Measurements from ENCODE around the gene RB1. TPM values are rescaled to one million over a fixed set of nuclear protein-coding genes. Genes with fewer than 3 reads are reported as not detected.

RB1 gene
- total RNA-seq, 2 donors from 2014 or later: 28.9 to 37.3 TPM

DNA sequence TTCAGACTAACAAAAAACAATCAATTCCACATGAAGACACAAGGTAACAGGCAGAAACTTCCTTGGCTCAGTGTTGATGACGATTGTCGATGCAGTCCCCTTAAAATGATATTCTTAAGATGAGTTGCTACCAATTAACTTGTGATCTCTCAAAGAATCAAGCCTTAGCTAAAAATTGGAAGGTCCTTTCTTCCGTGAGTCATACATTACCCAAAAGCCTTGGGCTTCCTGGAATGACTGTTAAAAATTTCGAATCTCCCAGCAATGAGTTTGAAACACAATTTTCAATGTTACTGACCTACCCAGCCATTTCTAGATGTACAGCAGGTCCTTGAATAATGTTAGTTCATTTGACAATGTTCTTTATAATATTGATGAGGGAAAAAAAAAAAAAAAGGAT lies 28.0 kb upstream of the RB1 start:
- no peak overlapping the region for H3K27ac Mint-ChIP-seq
- H3K36me3 Mint-ChIP-seq (ENCODE audit: low read depth): no peaks in the 10 kb centered on the region
- ATAC-seq (replicated peaks): peak; percentile 86

GRCh38 chr13:48278806-48279205 lies 24.7 kb upstream of the RB1 start:
- Mint-ChIP-seq H3K36me3 (ENCODE audit: low read depth) (no peaks in the 10 kb centered on the region), H3K9me3 (no peaks in the 10 kb centered on the region), H3K4me1 (peaks cover 12% of the 10 kb centered on the region), H3K27ac (no peak overlapping the region), H3K4me3 (no peak overlapping the region), H3K27me3 (no peaks in the 10 kb centered on the region)
- no peak for ATAC-seq (replicated peaks)

More for the DNA sequence above, 28.0 kb upstream of the RB1 start:
- Mint-ChIP-seq H3K27me3 (no peaks in the 10 kb centered on the region), H3K4me1 (peaks cover 12% of the 10 kb centered on the region), H3K9me3 (no peaks in the 10 kb centered on the region), H3K4me3 (no peak overlapping the region)

GRCh38 chr13:48281556-48281955 lies 22.0 kb upstream of the RB1 start:
- no peak overlapping the region for H3K27ac Mint-ChIP-seq
- H3K4me1 Mint-ChIP-seq: no peaks in the 10 kb centered on the region
- no peaks in the 10 kb centered on the region for H3K36me3 Mint-ChIP-seq (ENCODE audit: low read depth)
- no peaks in the 10 kb centered on the region for H3K27me3 Mint-ChIP-seq
- no peak overlapping the region for H3K4me3 Mint-ChIP-seq
- no peaks in the 10 kb centered on the region for H3K9me3 Mint-ChIP-seq
- ATAC-seq (replicated peaks): no peak

DNA sequence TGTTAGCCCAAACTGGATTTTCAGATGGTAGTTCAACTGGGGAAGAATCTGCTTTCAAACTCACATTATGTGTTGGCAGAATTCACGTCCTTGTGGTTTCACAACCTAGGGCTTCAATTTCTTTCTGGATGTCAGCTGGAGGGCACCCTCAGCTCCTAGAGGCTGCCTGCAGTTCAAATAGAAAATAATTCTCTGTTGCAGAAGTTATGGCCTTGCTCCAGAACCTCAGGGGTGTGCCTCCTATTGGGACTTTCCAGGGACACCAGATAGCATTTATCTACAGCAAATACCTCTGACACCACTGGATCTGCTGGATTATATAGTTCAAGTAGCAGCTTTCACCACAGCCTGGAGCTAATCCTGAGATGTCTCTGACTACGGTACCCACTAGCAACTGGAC lies 11.8 kb upstream of the RB1 start:
- H3K4me1 Mint-ChIP-seq: no peaks in the 10 kb centered on the region

GRCh38 chr13:48292650-48293049 lies 10.9 kb upstream of the RB1 start:
- Mint-ChIP-seq H3K27me3 (no peaks in the 10 kb centered on the region), H3K27ac (no peak overlapping the region), H3K9me3 (no peaks in the 10 kb centered on the region), H3K4me1 (no peaks in the 10 kb centered on the region), H3K36me3 (ENCODE audit: low read depth) (no peaks in the 10 kb centered on the region), H3K4me3 (no peak overlapping the region)
- ATAC-seq (replicated peaks): no peak

More for the DNA sequence above, 11.8 kb upstream of the RB1 start:
- Mint-ChIP-seq H3K36me3 (ENCODE audit: low read depth) (no peaks in the 10 kb centered on the region), H3K27me3 (no peaks in the 10 kb centered on the region), H3K9me3 (no peaks in the 10 kb centered on the region), H3K4me3 (no peak overlapping the region), H3K27ac (no peak overlapping the region)
- no peak for ATAC-seq (replicated peaks)

DNA sequence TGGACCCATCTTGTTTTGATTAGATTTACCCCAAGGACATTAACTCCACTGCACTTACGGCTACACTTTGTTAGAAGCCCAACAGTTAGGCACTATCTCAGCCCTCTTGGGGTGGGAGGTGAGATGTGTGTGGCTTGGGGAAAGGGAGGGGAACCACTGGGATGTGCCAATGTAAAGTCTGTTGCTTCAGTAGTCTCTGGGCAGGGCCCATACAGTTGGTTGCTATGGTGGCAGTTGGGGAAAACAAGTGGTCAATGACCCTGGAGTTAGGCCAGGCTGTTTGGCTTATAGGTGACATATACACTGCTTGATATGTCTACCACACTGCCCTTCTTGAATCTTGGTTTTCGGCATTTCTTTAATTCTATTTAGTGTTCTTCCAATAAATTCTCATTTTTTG lies 8.9 kb upstream of the RB1 start:
- Mint-ChIP-seq H3K27me3 (no peaks in the 10 kb centered on the region), H3K4me3 (no peak overlapping the region), H3K9me3 (no peaks in the 10 kb centered on the region), H3K4me1 (no peaks in the 10 kb centered on the region), H3K36me3 (ENCODE audit: low read depth) (no peaks in the 10 kb centered on the region), H3K27ac (no peak overlapping the region)
- no peak for ATAC-seq (replicated peaks)

GRCh38 chr13:48295271-48295670 lies 8.3 kb upstream of the RB1 start:
- Mint-ChIP-seq H3K27ac (no peak overlapping the region), H3K9me3 (no peaks in the 10 kb centered on the region), H3K4me1 (no peaks in the 10 kb centered on the region), H3K4me3 (no peak overlapping the region), H3K27me3 (no peaks in the 10 kb centered on the region), H3K36me3 (ENCODE audit: low read depth) (no peaks in the 10 kb centered on the region)
- no peak for ATAC-seq (replicated peaks)

GRCh38 chr13:48296528-48296927 lies 7.0 kb upstream of the RB1 start:
- H3K36me3 Mint-ChIP-seq (ENCODE audit: low read depth): no peaks in the 10 kb centered on the region

GRCh38 chr13:48297131-48297786 lies 6.3 kb upstream of the RB1 start:
- H3K4me3 Mint-ChIP-seq: no peak overlapping the region

More at GRCh38 chr13:48296528-48296927, 7.0 kb upstream of the RB1 start:
- no peak overlapping the region for H3K4me3 Mint-ChIP-seq
- no peaks in the 10 kb centered on the region for H3K4me1 Mint-ChIP-seq
- H3K27ac Mint-ChIP-seq: no peak overlapping the region
- ATAC-seq (replicated peaks): no peak
- H3K27me3 Mint-ChIP-seq: no peaks in the 10 kb centered on the region
- H3K9me3 Mint-ChIP-seq: no peaks in the 10 kb centered on the region

GRCh38 chr13:48299591-48299990 lies 4.0 kb upstream of the RB1 start:
- ATAC-seq (replicated peaks): no peak
- Mint-ChIP-seq H3K4me3 (no peak overlapping the region), H3K36me3 (ENCODE audit: low read depth) (peaks cover 3% of the 10 kb centered on the region), H3K9me3 (no peaks in the 10 kb centered on the region), H3K27me3 (no peaks in the 10 kb centered on the region), H3K4me1 (peaks cover 1% of the 10 kb centered on the region), H3K27ac (no peak overlapping the region)

More at GRCh38 chr13:48297131-48297786, 6.3 kb upstream of the RB1 start:
- Mint-ChIP-seq H3K36me3 (ENCODE audit: low read depth) (no peaks in the 10 kb centered on the region), H3K4me1 (no peaks in the 10 kb centered on the region), H3K27me3 (no peaks in the 10 kb centered on the region), H3K27ac (no peak overlapping the region), H3K9me3 (no peaks in the 10 kb centered on the region)
- ATAC-seq (replicated peaks): no peak

DNA sequence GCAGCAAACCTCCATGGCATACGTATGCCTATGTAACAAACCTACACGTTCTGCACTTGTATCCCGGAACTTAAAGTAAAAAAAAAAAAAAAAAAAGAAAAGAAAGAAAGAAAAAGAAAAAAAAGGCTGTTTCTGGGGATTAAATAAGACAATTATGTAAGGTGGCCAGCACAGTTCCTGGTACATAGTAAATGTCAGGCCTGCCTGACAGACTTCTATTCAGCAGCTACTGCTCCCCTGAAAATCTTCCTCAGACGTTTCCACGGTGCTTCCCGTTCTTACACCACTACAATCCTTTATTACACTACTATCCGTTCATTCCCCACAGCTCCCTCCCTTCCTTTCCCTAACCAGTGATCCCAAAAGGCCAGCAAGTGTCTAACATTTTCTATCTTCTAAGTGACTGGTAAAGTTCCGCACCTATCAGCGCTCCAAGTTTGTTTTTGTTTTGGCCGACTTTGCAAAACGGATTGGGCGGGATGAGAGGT lies 636 bp upstream of the RB1 start:
- H3K27ac Mint-ChIP-seq: peak overlapping the region; percentile 85
- no peaks in the 10 kb centered on the region for H3K9me3 Mint-ChIP-seq

DNA sequence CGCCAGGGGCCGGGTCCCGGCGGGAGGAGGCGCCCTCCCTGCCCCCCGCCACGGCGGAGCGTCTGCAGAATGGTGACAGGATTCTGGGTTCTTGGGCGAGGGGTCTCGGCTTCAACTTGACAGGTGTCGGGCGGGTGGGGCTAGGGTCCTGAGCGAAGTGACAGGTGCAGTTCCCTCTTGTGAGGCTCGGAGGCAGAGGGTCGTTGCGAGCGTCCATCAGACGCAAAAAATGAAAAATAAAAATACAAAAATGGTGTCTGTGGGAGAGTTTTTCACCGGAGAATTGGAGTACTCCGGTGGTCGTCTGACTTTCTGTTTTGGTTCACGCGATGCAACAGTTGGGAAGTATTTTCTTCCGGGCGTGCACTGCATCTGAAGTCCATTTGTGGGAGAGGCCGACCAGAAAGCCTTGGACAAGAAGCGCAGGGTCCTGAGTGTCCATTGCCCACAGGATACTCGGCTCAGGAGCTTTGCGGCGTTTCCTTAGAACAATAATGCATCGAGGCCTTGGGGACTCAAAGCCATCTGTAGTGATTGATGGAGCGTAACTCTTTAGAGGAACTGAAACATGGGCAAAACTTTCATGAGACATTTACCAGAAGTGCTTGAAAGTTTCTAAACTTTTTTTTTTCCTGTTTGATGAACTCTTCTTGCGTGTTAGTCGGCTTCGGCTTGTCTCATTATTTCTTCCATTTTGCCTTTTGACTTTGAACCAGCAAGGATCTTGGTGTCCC lies 759 bp downstream of the RB1 start:
- peak; percentile 29 for ATAC-seq (replicated peaks)
- Mint-ChIP-seq H3K27me3 (no peaks in the 10 kb centered on the region), H3K27ac (peak overlapping the region; percentile 85), H3K36me3 (ENCODE audit: low read depth) (peaks cover 44% of the 10 kb centered on the region), H3K4me1 (peaks cover 9% of the 10 kb centered on the region), H3K9me3 (no peaks in the 10 kb centered on the region), H3K4me3 (peak overlapping the region; percentile 83)

More for the DNA sequence above, 636 bp upstream of the RB1 start:
- no peaks in the 10 kb centered on the region for H3K27me3 Mint-ChIP-seq
- peaks cover 9% of the 10 kb centered on the region for H3K4me1 Mint-ChIP-seq
- H3K36me3 Mint-ChIP-seq (ENCODE audit: low read depth): peaks cover 30% of the 10 kb centered on the region
- H3K4me3 Mint-ChIP-seq: peak overlapping the region; percentile 83
- ATAC-seq (replicated peaks): peak; percentile 31

DNA sequence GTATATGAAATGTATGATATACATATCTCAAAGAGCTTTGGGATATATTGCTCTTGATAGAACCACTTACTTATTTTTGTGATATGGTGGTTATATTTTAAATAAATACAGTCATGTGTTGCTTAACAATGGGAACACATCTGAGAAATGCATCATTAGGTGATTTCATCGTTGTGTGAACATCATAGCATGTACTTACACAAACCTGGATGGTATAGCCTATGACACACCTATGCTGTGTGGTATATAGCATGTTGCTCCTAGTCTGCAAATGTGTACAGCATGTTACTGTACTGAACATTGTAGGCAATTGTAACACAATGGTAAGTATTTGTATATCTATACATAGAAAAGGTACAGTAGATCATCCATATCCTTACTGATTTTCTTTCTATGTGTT lies 7.7 kb downstream of the RB1 start:
- H3K36me3 Mint-ChIP-seq (ENCODE audit: low read depth): peaks cover 57% of the 10 kb centered on the region
- no peaks in the 10 kb centered on the region for H3K27me3 Mint-ChIP-seq
- no peak overlapping the region for H3K4me3 Mint-ChIP-seq
- H3K4me1 Mint-ChIP-seq: peaks cover 16% of the 10 kb centered on the region
- H3K9me3 Mint-ChIP-seq: no peaks in the 10 kb centered on the region
- peak; percentile 63 for ATAC-seq (replicated peaks)
- H3K27ac Mint-ChIP-seq: no peak overlapping the region

DNA sequence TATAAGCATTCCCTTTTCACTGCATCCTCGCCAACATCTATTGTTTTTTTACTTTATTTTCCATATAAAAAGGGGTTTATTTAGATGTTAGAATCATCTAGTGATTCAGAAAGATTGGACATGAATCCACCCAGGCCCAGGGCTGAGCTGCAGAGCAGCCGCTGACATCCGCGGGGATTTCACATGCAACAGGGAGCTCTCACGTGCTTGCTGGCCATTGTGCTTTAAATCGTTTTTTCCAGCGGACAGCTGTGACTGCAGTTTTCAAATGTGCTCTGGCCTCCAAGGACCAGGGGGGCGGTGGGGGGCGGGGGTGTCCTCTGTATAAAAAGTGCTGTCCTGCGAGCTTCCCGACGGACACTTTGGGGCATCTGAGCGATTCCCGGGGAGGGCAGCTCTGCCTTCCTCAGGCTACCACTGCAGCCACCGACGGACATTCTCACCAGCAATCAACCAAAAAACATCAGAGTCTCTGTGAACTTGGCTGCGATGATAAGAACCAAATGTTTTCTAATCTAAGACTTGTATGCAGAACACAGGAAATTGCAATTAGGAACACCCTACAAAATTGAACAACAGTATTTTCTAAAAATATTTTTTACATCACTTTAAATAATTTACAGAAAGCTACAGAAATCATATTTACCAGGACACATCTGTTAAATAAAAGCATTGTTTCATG lies 12.6 kb downstream of the RB1 start:
- ATAC-seq (replicated peaks): no peak
- Mint-ChIP-seq H3K9me3 (no peaks in the 10 kb centered on the region), H3K36me3 (ENCODE audit: low read depth) (peaks cover 43% of the 10 kb centered on the region), H3K4me3 (no peak overlapping the region), H3K4me1 (peaks cover 15% of the 10 kb centered on the region), H3K27me3 (no peaks in the 10 kb centered on the region), H3K27ac (no peak overlapping the region)
